SU-DHL-6 (cell line): Measurements from ENCODE around the gene FN1.

Source experiments
- EZH2phosphoT487 ChIP-seq: fragments of 200-600 bp; sonication (generic), shearing (Covaris generic); conservative IDR thresholded peaks from 2 replicates; pipeline ENCODE4 v1.6.1; 2018; ENCODE audit warnings: mild to moderate bottlenecking, antibody characterized with exemption, low read length, moderate library complexity, mixed read lengths
- TF ChIP-seq, protein P1 (sequence below): fragments of 200-600 bp; sonication (generic); IDR thresholded peaks from one replicate; pipeline ENCODE4 v1.5.1; 2017; ENCODE audit warnings: antibody characterized with exemption, mild to moderate bottlenecking, low read length, moderate library complexity; ENCODE audit not compliant: insufficient read depth, poor library complexity, severe bottlenecking

DNA sequence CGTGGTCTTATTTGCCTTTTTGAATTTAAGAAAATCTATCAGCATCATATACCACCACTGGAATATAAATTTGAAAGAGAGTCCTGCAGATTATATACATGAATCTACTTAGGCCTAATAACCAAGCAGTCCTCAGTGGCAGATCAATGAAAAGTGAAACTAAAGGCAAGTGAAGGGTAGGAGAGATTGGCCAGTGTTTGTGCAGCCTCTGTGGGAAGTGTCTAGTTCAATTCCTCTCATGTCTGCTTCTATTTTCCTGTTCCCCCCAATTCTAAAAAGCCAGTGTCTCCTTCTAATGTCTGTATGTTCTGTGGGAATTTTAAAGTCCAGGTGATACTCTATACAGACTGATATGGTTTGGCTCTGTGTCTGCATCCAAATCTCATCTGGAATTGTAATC lies 61.9 kb downstream of the FN1 start:
- TF ChIP-seq, protein P1, sequence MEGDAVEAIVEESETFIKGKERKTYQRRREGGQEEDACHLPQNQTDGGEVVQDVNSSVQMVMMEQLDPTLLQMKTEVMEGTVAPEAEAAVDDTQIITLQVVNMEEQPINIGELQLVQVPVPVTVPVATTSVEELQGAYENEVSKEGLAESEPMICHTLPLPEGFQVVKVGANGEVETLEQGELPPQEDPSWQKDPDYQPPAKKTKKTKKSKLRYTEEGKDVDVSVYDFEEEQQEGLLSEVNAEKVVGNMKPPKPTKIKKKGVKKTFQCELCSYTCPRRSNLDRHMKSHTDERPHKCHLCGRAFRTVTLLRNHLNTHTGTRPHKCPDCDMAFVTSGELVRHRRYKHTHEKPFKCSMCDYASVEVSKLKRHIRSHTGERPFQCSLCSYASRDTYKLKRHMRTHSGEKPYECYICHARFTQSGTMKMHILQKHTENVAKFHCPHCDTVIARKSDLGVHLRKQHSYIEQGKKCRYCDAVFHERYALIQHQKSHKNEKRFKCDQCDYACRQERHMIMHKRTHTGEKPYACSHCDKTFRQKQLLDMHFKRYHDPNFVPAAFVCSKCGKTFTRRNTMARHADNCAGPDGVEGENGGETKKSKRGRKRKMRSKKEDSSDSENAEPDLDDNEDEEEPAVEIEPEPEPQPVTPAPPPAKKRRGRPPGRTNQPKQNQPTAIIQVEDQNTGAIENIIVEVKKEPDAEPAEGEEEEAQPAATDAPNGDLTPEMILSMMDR: no peak
- TF ChIP-seq EZH2phosphoT487: no peak
